Keratinocyte (primary cell): ENCODE measurements around the gene RNF175.

Experiments used
- EZH2 ChIP-seq: IDR thresholded peaks from one replicate; pipeline ENCODE4 v1.6.1; 2012; ENCODE audit warnings: inconsistent platforms, mild to moderate bottlenecking, low read length, moderate library complexity
- TF ChIP-seq, protein P1 (sequence below), 3 experiments: IDR thresholded peaks in 1 of 3; conservative IDR thresholded peaks in 1 of 3; optimal IDR thresholded peaks in 1 of 3; 2 replicates in 2 of 3; 3 replicates in 1 of 3; pipeline versions ENCODE3 to v1.5.1; 2011; ENCODE audit warnings: low read length in 3 of 3, mild to moderate bottlenecking in 3 of 3, moderate library complexity in 2 of 3, control low read depth in 1 of 3, inconsistent platforms in 1 of 3; ENCODE audit not compliant: insufficient read depth in 2 of 3; ENCODE audit errors: extremely low read depth in 1 of 3

- TF ChIP-seq, protein P1, sequence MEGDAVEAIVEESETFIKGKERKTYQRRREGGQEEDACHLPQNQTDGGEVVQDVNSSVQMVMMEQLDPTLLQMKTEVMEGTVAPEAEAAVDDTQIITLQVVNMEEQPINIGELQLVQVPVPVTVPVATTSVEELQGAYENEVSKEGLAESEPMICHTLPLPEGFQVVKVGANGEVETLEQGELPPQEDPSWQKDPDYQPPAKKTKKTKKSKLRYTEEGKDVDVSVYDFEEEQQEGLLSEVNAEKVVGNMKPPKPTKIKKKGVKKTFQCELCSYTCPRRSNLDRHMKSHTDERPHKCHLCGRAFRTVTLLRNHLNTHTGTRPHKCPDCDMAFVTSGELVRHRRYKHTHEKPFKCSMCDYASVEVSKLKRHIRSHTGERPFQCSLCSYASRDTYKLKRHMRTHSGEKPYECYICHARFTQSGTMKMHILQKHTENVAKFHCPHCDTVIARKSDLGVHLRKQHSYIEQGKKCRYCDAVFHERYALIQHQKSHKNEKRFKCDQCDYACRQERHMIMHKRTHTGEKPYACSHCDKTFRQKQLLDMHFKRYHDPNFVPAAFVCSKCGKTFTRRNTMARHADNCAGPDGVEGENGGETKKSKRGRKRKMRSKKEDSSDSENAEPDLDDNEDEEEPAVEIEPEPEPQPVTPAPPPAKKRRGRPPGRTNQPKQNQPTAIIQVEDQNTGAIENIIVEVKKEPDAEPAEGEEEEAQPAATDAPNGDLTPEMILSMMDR (optimal IDR thresholded peaks at IDR 0.05 in 1 of 3, IDR thresholded peaks at IDR 0.05 in 1 of 3, conservative IDR thresholded peaks at IDR 0.05 in 1 of 3; ENCODE audit: extremely low read depth in 1 of 3, insufficient read depth in 2 of 3, low read length in 3 of 3): no peak
- no peak for TF ChIP-seq EZH2
These were observed 53.9 kb downstream of the RNF175 start for GRCh38 chr4:153705743-153706468.
